T-cell (primary cell): ENCODE data around the gene BSCL2. TPM values are rescaled to one million over a fixed set of nuclear protein-coding genes. Genes with fewer than 3 reads are reported as not detected.

Experiments used
- ATAC-seq, 4 experiments: fragments of 200-7000 bp in 3 of 4; fragments of 150-1000 bp in 1 of 4; cut with Tn5 transposase; replicated peaks in 1 of 4; 1 replicate in 3 of 4; 2 replicates in 1 of 4; pipeline ENCODE4 v1.10.0; 2021; ENCODE audit warnings: moderate library complexity in 3 of 4, mild to moderate bottlenecking in 2 of 4, moderate number of reproducible peaks in 1 of 4
- CTCF ChIA-PET, 2 donors: fragments of 300-600 bp; sonication (Branson Sonifier 250); formaldehyde crosslinking; loops; one replicate each; lab custom pipeline; 2022; ENCODE audit warnings: antibody characterized with exemption in 2 of 2; lab: Charles Lee
- POLR2A ChIA-PET, 2 donors: fragments of 300-600 bp; sonication (Branson Sonifier 250); formaldehyde crosslinking; loops; one replicate each; lab custom pipeline; 2022; ENCODE audit warnings: antibody characterized with exemption in 2 of 2; lab: Charles Lee
- DNase-seq, 35 experiments: peaks; one replicate each; pipeline versions ENCODE4 v3.0.0 to v3.0.0-alpha.2; 2013 to 2023
- H3K27ac ChIP-seq: one replicate; pipeline ENCODE4 v1.5.1; 2013; ENCODE audit warnings: low read length
- H3K27me3 ChIP-seq, 2 experiments: replicated peaks in 1 of 2; 1 replicate in 1 of 2; 2 replicates in 1 of 2; pipeline versions ENCODE4 v1.6.1 to v1.7.0; 2013; ENCODE audit warnings: low read length in 1 of 2, mixed read lengths in 1 of 2; ENCODE audit not compliant: control insufficient read depth in 2 of 2, insufficient read depth in 2 of 2; ENCODE audit errors: extremely low read depth in 1 of 2
- H3K36me3 ChIP-seq, 2 donors: 1 replicate in 1 of 2; 2 replicates in 1 of 2; pipeline versions ENCODE4 v1.6.1 to v1.7.0; 2013; ENCODE audit warnings: low read length in 1 of 2; ENCODE audit not compliant: control insufficient read depth in 2 of 2, insufficient read depth in 1 of 2; ENCODE audit errors: extremely low read depth in 1 of 2
- H3K4me1 ChIP-seq, 2 experiments: 1 replicate in 1 of 2; 2 replicates in 1 of 2; pipeline versions ENCODE4 v1.6.1 to v1.7.0; 2013; ENCODE audit warnings: low read length in 2 of 2, mixed read lengths in 1 of 2; ENCODE audit not compliant: insufficient read depth in 2 of 2, control insufficient read depth in 1 of 2; ENCODE audit errors: extremely low read depth in 1 of 2
- H3K4me3 ChIP-seq, 2 donors: 1 replicate in 1 of 2; 2 replicates in 1 of 2; pipeline versions ENCODE4 v1.5.1 to v1.7.0; 2013; ENCODE audit warnings: mild to moderate bottlenecking in 2 of 2, low read length in 1 of 2, moderate library complexity in 1 of 2; ENCODE audit not compliant: control insufficient read depth in 1 of 2; ENCODE audit errors: extremely low read depth in 1 of 2
- H3K9me3 ChIP-seq: 2 replicates; pipeline ENCODE4 v1.7.0; 2013
- H3K27ac Mint-ChIP-seq, 2 donors: one replicate each; pipeline ENCODE4 v1.8.0; 2020 to 2021; ENCODE audit warnings: mild to moderate bottlenecking in 2 of 2, mixed read lengths in 2 of 2
- H3K27me3 Mint-ChIP-seq, 2 donors: one replicate each; pipeline ENCODE4 v1.8.0; 2021 to 2022; ENCODE audit warnings: mixed read lengths in 2 of 2
- H3K36me3 Mint-ChIP-seq: one replicate; pipeline ENCODE4 v1.8.0; 2021; ENCODE audit warnings: mixed read lengths
- H3K4me1 Mint-ChIP-seq, 3 donors: one replicate each; pipeline ENCODE4 v1.8.0; 2020 to 2022; ENCODE audit warnings: mixed read lengths in 3 of 3, mild to moderate bottlenecking in 1 of 3
- H3K4me3 Mint-ChIP-seq, 3 donors: one replicate each; pipeline ENCODE4 v1.8.0; 2020 to 2022; ENCODE audit warnings: mild to moderate bottlenecking in 3 of 3, mixed read lengths in 3 of 3, moderate library complexity in 3 of 3
- H3K9me3 Mint-ChIP-seq, 3 donors: one replicate each; pipeline ENCODE4 v1.8.0; 2020 to 2022; ENCODE audit warnings: mixed read lengths in 3 of 3
- WGBS: methylation state at CpG from one replicate; pipeline ENCODE4 v1.1.5; 2013; ENCODE audit warnings: missing lambda C conversion rate; ENCODE audit not compliant: insufficient coverage; 5-methylcytosine and 5-hydroxymethylcytosine counted together
- total RNA-seq, 35 experiments: library from RNA in 6 of 35; stranded (reverse) in 6 of 35; fragments of 120-200 nt in 1 of 35; gene quantifications; one replicate each; pipeline versions ENCODE4 v1.2.1 to v1.2.4 and lab custom pipeline; 2013 to 2026

BSCL2 gene
- total RNA-seq, 5 donors from 2014 or later (not counting 1 experiment from before 2014, with no cell fraction given) = 21.9 to 43.7 (median 37.3) TPM

DNA sequence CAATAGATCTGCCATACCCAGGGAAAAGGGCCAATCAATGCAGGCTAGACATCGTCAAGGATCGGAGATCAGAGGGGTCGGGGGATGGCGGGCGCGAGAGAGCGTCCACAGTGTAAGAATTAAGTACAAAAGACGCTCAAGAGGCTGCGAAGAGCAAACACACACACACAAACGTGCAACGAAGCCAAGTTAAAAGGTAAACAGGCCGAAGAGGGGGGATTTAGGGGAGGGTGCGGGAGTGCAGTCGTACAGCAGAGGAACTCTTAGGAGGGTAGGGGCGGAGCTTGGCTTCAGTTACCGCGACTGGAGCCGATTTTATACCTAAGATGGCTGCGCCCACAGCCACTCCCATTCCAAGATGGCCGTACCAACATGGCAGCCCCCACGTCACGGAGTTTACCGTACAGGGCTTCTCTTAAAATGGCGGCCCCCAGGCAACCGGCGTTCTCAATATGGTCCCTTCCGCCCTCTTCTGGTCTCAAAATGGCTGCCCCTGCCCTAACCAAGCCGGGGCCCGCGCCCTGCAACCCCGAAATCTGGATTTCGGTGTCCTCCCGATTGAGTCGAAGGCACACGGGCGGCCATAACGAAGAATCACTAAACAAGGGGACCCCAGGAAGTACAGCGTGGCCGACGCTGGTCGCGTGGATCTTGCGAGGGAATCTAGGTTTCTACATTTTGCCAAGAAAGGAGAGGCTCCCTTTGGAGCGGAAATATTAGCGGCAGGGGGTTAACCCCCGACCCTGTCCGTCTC, 2.2 kb upstream of the BSCL2 start:
- peak overlapping the region; percentile 94 for H3K27ac ChIP-seq
- CTCF ChIA-PET = interaction anchor here in 1 of 2 donors (0.6 to 1.4 kb wide), 5 partner anchors 17 to 285 kb away, joined by 3 to 6 read pairs (median 4); partner anchors contain the start of genes HNRNPUL2 and SLC3A2
- peak overlapping the region; percentile 95 to 97 for H3K27ac Mint-ChIP-seq
- DNase-seq (peak; percentile 90 to 99 (median 97)), ATAC-seq (peak; percentile 80 to 85 (median 82))
- no peaks in the 10 kb centered on the region for H3K9me3 Mint-ChIP-seq
- H3K4me3 ChIP-seq = peak overlapping the region; percentile 70 to 71
- POLR2A ChIA-PET = interaction anchor here (0.5 to 2.2 kb wide), 12 partner anchors 18 to 145 kb away, joined by 3 to 10 read pairs (median 5); partner anchors contain the start of genes C11orf98 (in 1 of the 2), CSKMT (in 1 of the 2), EEF1G (in 1 of the 2) and HNRNPUL2 (in 1 of the 2)
- H3K36me3 ChIP-seq = peaks cover 0 to 35% of the 10 kb centered on the region in 2 donors
- H3K27me3 ChIP-seq = no peaks in the 10 kb centered on the region
- peaks cover 63 to 74% (median 67%) of the 10 kb centered on the region in 3 donors for H3K4me1 Mint-ChIP-seq
- 1% methylated on average over 34 of the region's 47 CpGs for WGBS
- peaks cover 19 to 50% of the 10 kb centered on the region in 2 experiments for H3K4me1 ChIP-seq
- no peaks in the 10 kb centered on the region for H3K9me3 ChIP-seq
- H3K27me3 Mint-ChIP-seq = no peaks in the 10 kb centered on the region
- peak overlapping the region; percentile 88 to 97 (median 90) for H3K4me3 Mint-ChIP-seq
- H3K36me3 Mint-ChIP-seq = peaks cover 21% of the 10 kb centered on the region

DNA sequence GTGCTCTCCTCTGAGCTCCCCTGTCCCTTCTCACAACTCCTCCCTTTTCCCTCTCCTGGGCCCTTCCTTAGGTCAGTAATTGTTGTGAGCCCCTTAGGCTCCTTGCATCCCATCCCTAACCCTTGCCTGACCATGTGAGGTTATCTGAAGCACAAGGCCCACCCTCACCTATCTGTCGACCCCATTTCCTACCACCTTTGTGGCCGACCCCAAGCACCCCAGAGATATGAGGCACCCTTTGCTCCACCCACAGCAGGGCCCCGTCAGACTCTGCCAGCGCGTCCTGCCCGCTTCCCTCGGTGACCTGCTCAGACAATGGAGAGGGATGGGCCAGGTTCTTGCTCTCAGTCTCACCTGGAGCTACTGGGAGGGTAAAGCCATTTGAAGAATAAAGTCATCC, 1.6 kb upstream of the BSCL2 start:
- Mint-ChIP-seq H3K27me3 (no peaks in the 10 kb centered on the region), H3K9me3 (no peaks in the 10 kb centered on the region), H3K4me3 (peak overlapping the region; percentile 88 to 97 (median 90)), H3K4me1 (peaks cover 60 to 69% (median 63%) of the 10 kb centered on the region in 3 donors), H3K36me3 (peaks cover 16% of the 10 kb centered on the region), H3K27ac (peak overlapping the region; percentile 95 to 97)
- ATAC-seq (peak; percentile 27 to 45 (median 34)), DNase-seq (peak in 28 of 35 experiments; percentile 18 to 64 (median 35))
- H3K4me3 ChIP-seq = peak overlapping the region; percentile 70 to 71
- H3K9me3 ChIP-seq = no peaks in the 10 kb centered on the region
- H3K27ac ChIP-seq = peak overlapping the region; percentile 94
- H3K36me3 ChIP-seq = peaks cover 0 to 29% of the 10 kb centered on the region in 2 donors
- no peaks in the 10 kb centered on the region for H3K27me3 ChIP-seq
- CTCF ChIA-PET = interaction anchor here (0.5 to 1.4 kb wide), 7 partner anchors 17 to 284 kb away, joined by 3 to 6 read pairs (median 4); partner anchors contain the start of genes HNRNPUL2 (in 1 of the 2), SLC3A2 (in 1 of the 2) and ZBTB3 (in 1 of the 2)
- POLR2A ChIA-PET = interaction anchor here (0.5 to 2.2 kb wide), 11 partner anchors 19 to 173 kb away, joined by 3 to 8 read pairs (median 4); partner anchors contain the start of genes C11orf98 (in 1 of the 2), CSKMT (in 1 of the 2), EEF1G (in 1 of the 2) and HNRNPUL2 (in 1 of the 2)
- peaks cover 19 to 50% of the 10 kb centered on the region in 2 experiments for H3K4me1 ChIP-seq
- 0% methylated on average over 4 of the region's 7 CpGs for WGBS

DNA sequence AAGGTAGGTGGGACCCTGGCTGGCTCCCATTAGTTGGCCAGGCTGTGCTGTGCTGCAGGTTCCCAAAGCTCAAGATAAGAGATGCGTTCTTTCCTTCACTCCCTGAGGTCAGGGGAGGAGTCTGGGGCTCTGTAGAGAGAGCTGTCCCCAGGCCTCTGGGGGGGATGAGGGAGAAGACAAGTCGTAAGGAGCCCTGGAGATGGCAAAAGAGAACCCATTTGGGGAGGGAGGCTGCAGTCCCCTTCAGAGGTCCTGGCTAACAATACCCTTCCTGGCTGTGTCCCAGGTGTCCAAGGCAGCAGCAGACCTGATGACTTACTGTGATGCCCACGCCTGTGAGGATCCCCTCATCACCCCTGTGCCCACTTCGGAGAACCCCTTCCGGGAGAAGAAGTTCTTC, 1.2 kb upstream of the BSCL2 start:
- CTCF ChIA-PET = interaction anchor here (0.5 to 1.4 kb wide), 5 partner anchors 45 to 284 kb away, joined by 4 to 6 read pairs (median 4); partner anchors contain the start of genes SLC3A2 (in 1 of the 2) and ZBTB3 (in 1 of the 2)
- ATAC-seq (no peak), DNase-seq (no peak)
- WGBS = 100% methylated on average over 2 of the region's 5 CpGs
- peak overlapping the region; percentile 94 for H3K27ac ChIP-seq
- peaks cover 0 to 25% of the 10 kb centered on the region in 2 donors for H3K36me3 ChIP-seq
- peaks cover 57 to 65% (median 60%) of the 10 kb centered on the region in 3 donors for H3K4me1 Mint-ChIP-seq
- H3K9me3 Mint-ChIP-seq = no peaks in the 10 kb centered on the region
- peak overlapping the region; percentile 95 to 97 for H3K27ac Mint-ChIP-seq
- POLR2A ChIA-PET = interaction anchor here (0.5 to 2.2 kb wide), 8 partner anchors 19 to 173 kb away, joined by 3 to 8 read pairs (median 4); partner anchors contain the start of genes HNRNPUL2 (in 1 of the 2), TUT1 (in 1 of the 2), UQCC3 (in 1 of the 2) and ZBTB3 (in 1 of the 2)
- no peaks in the 10 kb centered on the region for H3K27me3 Mint-ChIP-seq
- H3K4me3 Mint-ChIP-seq = peak overlapping the region; percentile 88 to 97 (median 90)
- H3K36me3 Mint-ChIP-seq = peaks cover 13% of the 10 kb centered on the region
- peaks cover 19 to 50% of the 10 kb centered on the region in 2 experiments for H3K4me1 ChIP-seq
- no peaks in the 10 kb centered on the region for H3K9me3 ChIP-seq
- peak overlapping the region; percentile 70 to 71 for H3K4me3 ChIP-seq
- no peaks in the 10 kb centered on the region for H3K27me3 ChIP-seq

GRCh38 chr11:62706850-62707247, 375 bp downstream of the BSCL2 start:
- WGBS = 96% methylated on average over 6 of the region's 8 CpGs
- Histone ChIP-seq H3K27ac (no peak overlapping the region), H3K36me3 (peaks cover 0 to 10% of the 10 kb centered on the region in 2 donors), H3K27me3 (no peaks in the 10 kb centered on the region), H3K4me3 (peak overlapping the region; percentile 52 to 53), H3K9me3 (no peaks in the 10 kb centered on the region), H3K4me1 (peaks cover 19 to 48% of the 10 kb centered on the region in 2 experiments)
- Mint-ChIP-seq H3K4me3 (peak overlapping the region; percentile 85 to 97 (median 87)), H3K9me3 (no peaks in the 10 kb centered on the region), H3K27me3 (no peaks in the 10 kb centered on the region), H3K27ac (peak overlapping the region; percentile 61 to 79), H3K4me1 (peaks cover 43 to 51% (median 47%) of the 10 kb centered on the region in 3 donors), H3K36me3 (peaks cover 7% of the 10 kb centered on the region)
- ChIA-PET POLR2A (interaction anchor here (0.5 to 1.4 kb wide), 4 partner anchors 28 to 135 kb away, joined by 3 to 7 read pairs (median 4); partner anchors contain the start of gene ZBTB3 (in 1 of the 2)), CTCF (interaction anchor here in 1 of 2 donors (0.5 to 2.3 kb wide), 2 partner anchors 115 to 153 kb away, joined by 3 to 10 read pairs; partner anchors contain the start of gene TUT1)
- DNase-seq = no peak
- ATAC-seq = no peak

GRCh38 chr11:62705880-62706849, 1.1 kb downstream of the BSCL2 start:
- POLR2A ChIA-PET = interaction anchor here (0.5 to 1.4 kb wide), 7 partner anchors 10 to 151 kb away, joined by 3 to 7 read pairs (median 4); partner anchors contain the start of gene ZBTB3 (in 1 of the 2)
- peak; percentile 82 to 96 (median 91) for DNase-seq
- Histone ChIP-seq H3K9me3 (no peaks in the 10 kb centered on the region), H3K4me3 (peak overlapping the region; percentile 59 to 62), H3K36me3 (peaks cover 0 to 7% of the 10 kb centered on the region in 2 donors), H3K27me3 (no peaks in the 10 kb centered on the region), H3K4me1 (peaks cover 19 to 48% of the 10 kb centered on the region in 2 experiments), H3K27ac (peak overlapping the region; percentile 83)
- Mint-ChIP-seq H3K4me3 (peak overlapping the region; percentile 85 to 97 (median 87)), H3K36me3 (peaks cover 8% of the 10 kb centered on the region), H3K9me3 (no peaks in the 10 kb centered on the region), H3K4me1 (peaks cover 43 to 51% (median 47%) of the 10 kb centered on the region in 3 donors), H3K27ac (peak overlapping the region; percentile 82 to 84), H3K27me3 (no peaks in the 10 kb centered on the region)
- 10% methylated on average over 71 of the region's 73 CpGs for WGBS
- ATAC-seq = peak; percentile 69 to 75 (median 73)
- CTCF ChIA-PET = interaction anchor here (0.5 to 2.3 kb wide), 6 partner anchors 11 to 154 kb away, joined by 3 to 10 read pairs (median 4); partner anchors contain the start of genes C11orf98 (in 1 of the 2), CSKMT (in 1 of the 2), TUT1 (in 1 of the 2) and ZBTB3 (in 1 of the 2)
